Measurements from ENCODE around the gene PSMD2. TPM values are rescaled to one million over a fixed set of nuclear protein-coding genes. Genes with fewer than 3 reads are reported as not detected.

The PSMD2 gene
- total RNA-seq, 1 experiment from 2014 or later = 536 TPM

DNA sequence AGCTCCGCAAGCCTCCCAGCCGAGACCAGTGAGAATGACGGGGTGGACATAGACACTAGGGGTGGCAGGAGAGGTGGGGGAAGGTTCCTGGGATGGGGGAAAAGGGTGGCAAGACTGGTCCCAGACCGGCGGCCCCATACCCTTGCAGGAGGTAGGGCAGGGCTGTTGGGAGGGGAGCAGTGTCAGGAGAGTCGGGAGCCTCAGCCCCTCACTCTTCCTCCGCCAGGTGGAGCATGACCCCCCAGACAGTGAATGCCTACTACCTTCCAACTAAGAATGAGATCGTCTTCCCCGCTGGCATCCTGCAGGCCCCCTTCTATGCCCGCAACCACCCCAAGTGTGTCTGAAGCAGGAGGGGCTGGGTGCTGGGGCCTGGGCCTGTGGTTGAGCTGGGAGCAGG, 8.7 kb upstream of the PSMD2 start:
- no peaks in the 10 kb centered on the region for H3K9me3 ChIP-seq (ENCODE audit: control insufficient read depth, insufficient read depth, low read depth, low read length)
- DNase-seq (ENCODE audit: low read depth, low spot score) (no peak), ATAC-seq (no peak)
- CTCF ChIA-PET = no interaction called here
- in situ Hi-C loops (cut with HindIII; ENCODE audit: low pct_unique_long_range_greater_than_20kb, low sequenced_read_pairs) (no loop called here), intact Hi-C loops (cut with micrococcal nuclease; ENCODE audit: unreplicated experiment) (no loop called here)
- H3K27me3 ChIP-seq (ENCODE audit: control insufficient read depth, insufficient read depth, low read length) = no peaks in the 10 kb centered on the region
- H3K27ac ChIP-seq (ENCODE audit: low read length) = no peak overlapping the region
- H3K4me3 ChIP-seq (ENCODE audit: low read depth in 2 of 2, low read length in 2 of 2) = no peak overlapping the region
- no peaks in the 10 kb centered on the region for H3K36me3 ChIP-seq (ENCODE audit: control insufficient read depth, insufficient read depth, low read length)
- TF ChIP-seq TCF7L2 (IDR thresholded peaks at IDR 0.05; ENCODE audit: low read depth, low read length) (no peak), POLR2AphosphoS5 (IDR thresholded peaks at IDR 0.05; ENCODE audit: low read depth, low read length) (no peak), SIN3A (IDR thresholded peaks at IDR 0.05; ENCODE audit: borderline replicate concordance, insufficient read depth, low read depth, low read length) (no peak)
- TF ChIP-seq, protein P1, sequence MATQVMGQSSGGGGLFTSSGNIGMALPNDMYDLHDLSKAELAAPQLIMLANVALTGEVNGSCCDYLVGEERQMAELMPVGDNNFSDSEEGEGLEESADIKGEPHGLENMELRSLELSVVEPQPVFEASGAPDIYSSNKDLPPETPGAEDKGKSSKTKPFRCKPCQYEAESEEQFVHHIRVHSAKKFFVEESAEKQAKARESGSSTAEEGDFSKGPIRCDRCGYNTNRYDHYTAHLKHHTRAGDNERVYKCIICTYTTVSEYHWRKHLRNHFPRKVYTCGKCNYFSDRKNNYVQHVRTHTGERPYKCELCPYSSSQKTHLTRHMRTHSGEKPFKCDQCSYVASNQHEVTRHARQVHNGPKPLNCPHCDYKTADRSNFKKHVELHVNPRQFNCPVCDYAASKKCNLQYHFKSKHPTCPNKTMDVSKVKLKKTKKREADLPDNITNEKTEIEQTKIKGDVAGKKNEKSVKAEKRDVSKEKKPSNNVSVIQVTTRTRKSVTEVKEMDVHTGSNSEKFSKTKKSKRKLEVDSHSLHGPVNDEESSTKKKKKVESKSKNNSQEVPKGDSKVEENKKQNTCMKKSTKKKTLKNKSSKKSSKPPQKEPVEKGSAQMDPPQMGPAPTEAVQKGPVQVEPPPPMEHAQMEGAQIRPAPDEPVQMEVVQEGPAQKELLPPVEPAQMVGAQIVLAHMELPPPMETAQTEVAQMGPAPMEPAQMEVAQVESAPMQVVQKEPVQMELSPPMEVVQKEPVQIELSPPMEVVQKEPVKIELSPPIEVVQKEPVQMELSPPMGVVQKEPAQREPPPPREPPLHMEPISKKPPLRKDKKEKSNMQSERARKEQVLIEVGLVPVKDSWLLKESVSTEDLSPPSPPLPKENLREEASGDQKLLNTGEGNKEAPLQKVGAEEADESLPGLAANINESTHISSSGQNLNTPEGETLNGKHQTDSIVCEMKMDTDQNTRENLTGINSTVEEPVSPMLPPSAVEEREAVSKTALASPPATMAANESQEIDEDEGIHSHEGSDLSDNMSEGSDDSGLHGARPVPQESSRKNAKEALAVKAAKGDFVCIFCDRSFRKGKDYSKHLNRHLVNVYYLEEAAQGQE (IDR thresholded peaks at IDR 0.05; ENCODE audit: insufficient read depth in 1 of 2, low read depth in 2 of 2, low read length in 1 of 2) = no peak
- TF ChIP-seq, protein P2, sequence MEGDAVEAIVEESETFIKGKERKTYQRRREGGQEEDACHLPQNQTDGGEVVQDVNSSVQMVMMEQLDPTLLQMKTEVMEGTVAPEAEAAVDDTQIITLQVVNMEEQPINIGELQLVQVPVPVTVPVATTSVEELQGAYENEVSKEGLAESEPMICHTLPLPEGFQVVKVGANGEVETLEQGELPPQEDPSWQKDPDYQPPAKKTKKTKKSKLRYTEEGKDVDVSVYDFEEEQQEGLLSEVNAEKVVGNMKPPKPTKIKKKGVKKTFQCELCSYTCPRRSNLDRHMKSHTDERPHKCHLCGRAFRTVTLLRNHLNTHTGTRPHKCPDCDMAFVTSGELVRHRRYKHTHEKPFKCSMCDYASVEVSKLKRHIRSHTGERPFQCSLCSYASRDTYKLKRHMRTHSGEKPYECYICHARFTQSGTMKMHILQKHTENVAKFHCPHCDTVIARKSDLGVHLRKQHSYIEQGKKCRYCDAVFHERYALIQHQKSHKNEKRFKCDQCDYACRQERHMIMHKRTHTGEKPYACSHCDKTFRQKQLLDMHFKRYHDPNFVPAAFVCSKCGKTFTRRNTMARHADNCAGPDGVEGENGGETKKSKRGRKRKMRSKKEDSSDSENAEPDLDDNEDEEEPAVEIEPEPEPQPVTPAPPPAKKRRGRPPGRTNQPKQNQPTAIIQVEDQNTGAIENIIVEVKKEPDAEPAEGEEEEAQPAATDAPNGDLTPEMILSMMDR (IDR thresholded peaks at IDR 0.05) = no peak
- BruUV-seq (replicated peaks) = no TSS peak
- H3K4me1 ChIP-seq (ENCODE audit: control insufficient read depth, insufficient read depth, low read length) = no peaks in the 10 kb centered on the region
- POLR2A ChIA-PET = no interaction called here

DNA sequence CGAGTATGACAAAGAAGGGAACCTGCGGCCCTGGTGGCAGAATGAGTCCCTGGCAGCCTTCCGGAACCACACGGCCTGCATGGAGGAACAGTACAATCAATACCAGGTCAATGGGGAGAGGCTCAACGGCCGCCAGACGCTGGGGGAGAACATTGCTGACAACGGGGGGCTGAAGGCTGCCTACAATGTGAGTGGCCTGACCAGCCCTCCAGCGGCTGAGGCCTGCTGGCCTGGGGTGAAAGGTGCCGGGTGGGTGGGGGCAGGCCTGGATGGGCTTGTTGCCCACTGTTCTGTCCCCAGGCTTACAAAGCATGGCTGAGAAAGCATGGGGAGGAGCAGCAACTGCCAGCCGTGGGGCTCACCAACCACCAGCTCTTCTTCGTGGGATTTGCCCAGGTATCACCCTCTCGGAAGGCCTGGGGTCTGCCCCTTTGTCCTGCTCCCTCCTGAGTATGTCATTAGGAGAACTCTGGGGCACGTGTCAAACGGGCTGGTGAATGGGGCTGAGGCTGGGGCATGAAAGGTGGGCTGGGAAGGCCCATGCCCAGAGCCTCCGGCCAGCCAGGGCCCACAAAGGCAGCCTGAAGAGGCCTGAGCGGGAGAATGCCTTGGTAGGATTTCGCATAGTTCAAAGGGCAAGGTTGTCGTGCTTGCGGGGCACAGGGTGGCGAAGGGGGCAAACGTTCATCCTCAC, 7.8 kb upstream of the PSMD2 start:
- Histone ChIP-seq H3K36me3 (ENCODE audit: control insufficient read depth, insufficient read depth, low read length) (no peaks in the 10 kb centered on the region), H3K4me3 (ENCODE audit: low read depth in 2 of 2, low read length in 2 of 2) (no peak overlapping the region), H3K27me3 (ENCODE audit: control insufficient read depth, insufficient read depth, low read length) (no peaks in the 10 kb centered on the region), H3K4me1 (ENCODE audit: control insufficient read depth, insufficient read depth, low read length) (no peaks in the 10 kb centered on the region), H3K9me3 (ENCODE audit: control insufficient read depth, insufficient read depth, low read depth, low read length) (no peaks in the 10 kb centered on the region), H3K27ac (ENCODE audit: low read length) (no peak overlapping the region)
- in situ Hi-C loops (cut with HindIII; ENCODE audit: low pct_unique_long_range_greater_than_20kb, low sequenced_read_pairs) = no loop called here
- CTCF ChIA-PET = interaction anchor here (0.5 kb wide), 1 partner anchor 201 kb away, joined by 5 read pairs; no protein-coding TSS in a partner anchor
- POLR2A ChIA-PET = no interaction called here
- no peak for TF ChIP-seq POLR2AphosphoS5 (IDR thresholded peaks at IDR 0.05; ENCODE audit: low read depth, low read length)
- TF ChIP-seq, protein P1 (IDR thresholded peaks at IDR 0.05; ENCODE audit: insufficient read depth in 1 of 2, low read depth in 2 of 2, low read length in 1 of 2) = no peak
- no peak for TF ChIP-seq TCF7L2 (IDR thresholded peaks at IDR 0.05; ENCODE audit: low read depth, low read length)
- no peak for TF ChIP-seq SIN3A (IDR thresholded peaks at IDR 0.05; ENCODE audit: borderline replicate concordance, insufficient read depth, low read depth, low read length)
- TF ChIP-seq, protein P2 (IDR thresholded peaks at IDR 0.05) = no peak
- DNase-seq (ENCODE audit: low read depth, low spot score) (no peak), ATAC-seq (no peak)
- intact Hi-C loops (cut with micrococcal nuclease; ENCODE audit: unreplicated experiment) = no loop called here
- no TSS peak for BruUV-seq (replicated peaks)

Measured in Panc1 (cell line).